B cell (primary cell): Measurements from ENCODE around the gene GCNA. TPM values are rescaled to one million over a fixed set of nuclear protein-coding genes. Genes with fewer than 3 reads are reported as not detected.

Source experiments
- ATAC-seq: fragments of 200-7000 bp; cut with Tn5 transposase; one replicate; pipeline ENCODE4 v1.10.0; 2021; ENCODE audit warnings: low read depth, mild to moderate bottlenecking, moderate number of reproducible peaks, moderate library complexity
- CTCF ChIA-PET: fragments of 350-600 bp; sonication (Branson Sonifier 250); formaldehyde crosslinking; loops from one replicate; lab custom pipeline; 2021; ENCODE audit warnings: antibody characterized with exemption, inconsistent platforms; lab: Charles Lee
- POLR2A ChIA-PET: fragments of 350-600 bp; sonication (Branson Sonifier 250); formaldehyde crosslinking; loops from one replicate; lab custom pipeline; 2021; ENCODE audit warnings: antibody characterized with exemption; lab: Charles Lee
- DNase-seq: peaks from one replicate; pipeline ENCODE4 v3.0.0; 2013
- H2AFZ ChIP-seq: 2 replicates; pipeline ENCODE4 v1.6.1; 2012; ENCODE audit warnings: mild to moderate bottlenecking, low read depth, low read length; ENCODE audit not compliant: insufficient read depth, poor library complexity, severe bottlenecking
- H3K27ac ChIP-seq, 2 donors: 1 replicate in 1 of 2; 2 replicates in 1 of 2; pipeline ENCODE4 v1.5.1; 2012 to 2013; ENCODE audit warnings: low read length in 2 of 2, mild to moderate bottlenecking in 2 of 2, moderate library complexity in 1 of 2
- H3K27me3 ChIP-seq, 4 experiments: fragments of 200-600 bp in 1 of 4; sonication (generic) in 1 of 4; replicated peaks in 1 of 4; 1 replicate in 2 of 4; 2 replicates in 2 of 4; pipeline versions ENCODE4 v1.6.1 to v1.7.0; 2013 to 2016; ENCODE audit warnings: low read length in 3 of 4, mild to moderate bottlenecking in 2 of 4, mixed read lengths in 1 of 4, moderate library complexity in 1 of 4; ENCODE audit not compliant: insufficient read depth in 4 of 4, control insufficient read depth in 3 of 4; ENCODE audit errors: control extremely low read depth in 1 of 4
- H3K36me3 ChIP-seq, 2 experiments: replicated peaks in 1 of 2; 1 replicate in 1 of 2; 2 replicates in 1 of 2; pipeline versions ENCODE4 v1.6.1 to v1.7.1; 2013; ENCODE audit warnings: low read length in 1 of 2; ENCODE audit not compliant: insufficient read depth in 2 of 2, control insufficient read depth in 1 of 2; ENCODE audit errors: control extremely low read depth in 1 of 2, extremely low read depth in 1 of 2
- H3K4me1 ChIP-seq, 2 donors: fragments of 200-600 bp in 1 of 2; sonication (generic) in 1 of 2; 1 replicate in 1 of 2; 2 replicates in 1 of 2; pipeline versions ENCODE4 v1.5.1 to v1.6.1; 2013 to 2017; ENCODE audit warnings: low read length in 2 of 2; ENCODE audit not compliant: control insufficient read depth in 2 of 2, insufficient read depth in 2 of 2
- H3K4me2 ChIP-seq: replicated peaks from 2 replicates; pipeline ENCODE3; 2012; ENCODE audit warnings: mild to moderate bottlenecking, low read depth, low read length; ENCODE audit not compliant: poor library complexity, severe bottlenecking
- H3K4me3 ChIP-seq, 5 experiments: fragments of 200-600 bp in 1 of 5; sonication (generic) in 1 of 5; 1 replicate in 3 of 5; 2 replicates in 2 of 5; pipeline versions ENCODE4 v1.5.1 to v1.7.0; 2011 to 2016; ENCODE audit warnings: low read length in 4 of 5, mild to moderate bottlenecking in 4 of 5, low read depth in 2 of 5, control low read depth in 1 of 5, moderate library complexity in 1 of 5; ENCODE audit not compliant: insufficient read depth in 1 of 5; ENCODE audit errors: control extremely low read depth in 1 of 5, extremely low read depth in 1 of 5
- H3K79me2 ChIP-seq: fragments of 200-600 bp; sonication (generic); one replicate; pipeline ENCODE4 v1.6.0; 2016; ENCODE audit warnings: low read length; ENCODE audit not compliant: control insufficient read depth, insufficient read depth
- H3K9ac ChIP-seq: fragments of 200-600 bp; sonication (generic); 2 replicates; pipeline ENCODE4 v1.6.1; 2017; ENCODE audit warnings: mild to moderate bottlenecking, low read length, moderate library complexity
- H3K9me3 ChIP-seq, 3 donors: one replicate each; pipeline versions ENCODE4 v1.6.1 to v1.7.1; 2013; ENCODE audit warnings: low read length in 2 of 3; ENCODE audit not compliant: control insufficient read depth in 2 of 3, insufficient read depth in 1 of 3; ENCODE audit errors: control extremely low read depth in 1 of 3
- H4K20me1 ChIP-seq: 2 replicates; pipeline ENCODE4 v1.6.0; 2012; ENCODE audit warnings: mild to moderate bottlenecking, low read length; ENCODE audit not compliant: insufficient read depth, control insufficient read depth, poor library complexity, severe bottlenecking
- H3K27ac Mint-ChIP-seq: one replicate; pipeline ENCODE4 v1.8.0; 2021; ENCODE audit warnings: mixed read lengths
- H3K27me3 Mint-ChIP-seq: one replicate; pipeline ENCODE4 v1.8.0; 2021; ENCODE audit warnings: mixed read lengths
- H3K4me1 Mint-ChIP-seq: one replicate; pipeline ENCODE4 v1.8.0; 2021; ENCODE audit warnings: mixed read lengths
- H3K4me3 Mint-ChIP-seq: one replicate; pipeline ENCODE4 v1.8.0; 2021; ENCODE audit warnings: mixed read lengths
- H3K9me3 Mint-ChIP-seq: one replicate; pipeline ENCODE4 v1.8.0; 2022; ENCODE audit warnings: mixed read lengths; ENCODE audit not compliant: insufficient read depth
- CTCF ChIP-seq: fragments of 200-600 bp; IDR thresholded peaks from one replicate; pipeline ENCODE4 v1.8.0; 2022; ENCODE audit warnings: antibody characterized with exemption, mild to moderate bottlenecking
- EZH2 ChIP-seq: IDR thresholded peaks from 2 replicates; pipeline ENCODE4 v1.6.1; 2012; ENCODE audit warnings: borderline replicate concordance, low read depth, mild to moderate bottlenecking, moderate library complexity, low read length; ENCODE audit not compliant: insufficient read depth, poor library complexity, severe bottlenecking
- WGBS: methylation state at CpG from one replicate; pipeline ENCODE4 v1.1.5; 2013; ENCODE audit warnings: missing lambda C conversion rate; ENCODE audit not compliant: insufficient coverage; 5-methylcytosine and 5-hydroxymethylcytosine counted together
- intact Hi-C: fragments of 100-400 bp; cut with micrococcal nuclease; formaldehyde crosslinking; loops from one replicate; pipeline ENCODE4 v1.10.0; 2022
- polyA plus RNA-seq: library from polyadenylated mRNA; depleted of rRNA; stranded (reverse); fragments of >200 nt; gene quantifications from 2 replicates; pipeline ENCODE4 v1.2.3, GENCODE V29; 2012
- total RNA-seq, 2 donors: library from RNA; stranded (reverse); fragments of 120-200 nt in 1 of 2; gene quantifications; 1 replicate in 1 of 2; 2 replicates in 1 of 2; pipeline versions ENCODE4 v1.2.3 to v1.2.4, GENCODE V29; 2013 to 2022

The GCNA gene
- total and polyA plus RNA-seq, 2 donors (not counting 1 experiment from before 2014, with no cell fraction given) = 4.7 to 6.2 TPM

GRCh38 chrX:71622032-71622575 lies 43.9 kb downstream of the GCNA start:
- ChIA-PET CTCF (interaction anchor here (0.5 to 1.6 kb wide), 3 partner anchors 13 to 919 kb away, joined by 3 to 4 read pairs (median 3); no protein-coding TSS in a partner anchor), POLR2A (interaction anchor here (1.4 kb wide), 1 partner anchor 15 kb away, joined by 3 read pairs; no protein-coding TSS in a partner anchor)
- Histone ChIP-seq H3K9me3 (peaks cover 0 to 14% (median 0%) of the 10 kb centered on the region in 3 donors), H3K27ac (peak overlapping the region; percentile 52 to 79), H4K20me1 (no peaks in the 10 kb centered on the region), H3K4me2 (peak overlapping the region; percentile 37), H3K36me3 (no peaks in the 10 kb centered on the region), H2AFZ (no peak overlapping the region), H3K4me1 (peaks cover 58 to 80% of the 10 kb centered on the region in 2 donors), H3K79me2 (no peaks in the 10 kb centered on the region), H3K27me3 (no peaks in the 10 kb centered on the region), H3K4me3 (no peak overlapping the region), H3K9ac (no peak overlapping the region)
- TF ChIP-seq CTCF = no peak
- no peak for TF ChIP-seq EZH2
- Mint-ChIP-seq H3K27ac (peak overlapping the region; percentile 89), H3K27me3 (no peaks in the 10 kb centered on the region), H3K4me1 (peaks cover 68% of the 10 kb centered on the region), H3K4me3 (no peak overlapping the region), H3K9me3 (no peaks in the 10 kb centered on the region)
- DNase-seq = no peak
- no peak for ATAC-seq
- 48% methylated on average over 2 of the region's 9 CpGs for WGBS
- intact Hi-C loops = no loop called here
